HUDEP-2 (cell line): ENCODE data around the gene RAB15.
A peak's percentile ranks its signal among the peaks of the same experiment; 100 is the strongest.

Experiments
- DNase-seq, 76 experiments: peaks; one replicate each; lab custom pipeline; 2025; ENCODE audit not compliant: unreplicated experiment in 76 of 76; lab: John Stamatoyannopoulos, UW

Gene RAB15

GRCh38 chr14:64939817-64940190, 32.3 kb downstream of the RAB15 start:
- no peak for DNase-seq

DNA sequence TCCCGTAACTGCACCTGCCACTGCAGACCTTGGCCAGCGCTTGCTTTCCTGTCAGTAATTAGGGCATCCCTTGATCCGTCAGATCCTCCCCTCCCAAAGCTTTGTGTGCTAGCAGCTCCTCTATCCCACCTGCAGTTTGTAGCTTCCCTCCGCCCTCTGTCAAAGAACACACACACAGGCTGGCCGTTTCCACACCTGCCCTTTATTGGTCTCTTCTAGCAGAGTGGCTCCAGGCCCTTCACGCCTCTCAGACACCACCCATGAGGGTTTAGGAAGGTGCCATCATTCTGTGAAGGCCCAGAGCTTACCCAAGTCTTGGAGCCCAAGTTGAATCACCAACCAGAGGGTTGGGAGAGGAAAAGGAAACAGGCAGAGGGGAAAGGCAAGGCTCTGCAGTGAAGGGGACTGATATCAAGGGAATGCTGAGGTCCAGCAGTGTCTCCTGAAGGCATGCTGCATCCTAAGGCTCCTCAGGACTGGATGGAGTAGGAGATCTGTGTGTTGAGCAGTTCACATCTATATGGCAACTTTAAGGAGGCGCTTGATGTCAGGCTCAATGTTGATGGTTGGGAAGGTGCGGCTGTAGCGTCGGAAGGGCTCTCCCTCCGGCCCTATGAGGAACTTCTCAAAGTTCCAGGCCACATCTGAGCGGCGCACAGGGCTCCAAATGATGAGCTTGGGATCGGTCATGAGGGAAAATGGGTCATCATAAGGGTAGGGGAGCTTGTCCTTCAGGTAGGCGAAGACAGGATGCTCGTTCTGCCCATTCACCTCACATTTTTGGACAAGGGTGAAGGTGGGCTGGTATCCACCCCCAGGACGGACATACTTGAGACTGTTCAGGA, 32.9 kb downstream of the RAB15 start:
- DNase-seq, result no peak

- DNase-seq, result no peak
Measured at GRCh38 chr14:64937821-64938193, 34.3 kb downstream of the RAB15 start.

GRCh38 chr14:64937171-64937820, 34.8 kb downstream of the RAB15 start:
- no peak for DNase-seq

- no peak for DNase-seq
Measured at GRCh38 chr14:64935508-64935907, 36.6 kb downstream of the RAB15 start.

- no peak for DNase-seq
Measured at GRCh38 chr14:64934338-64934929, 37.7 kb downstream of the RAB15 start.

GRCh38 chr14:64932231-64932630, 39.9 kb downstream of the RAB15 start:
- DNase-seq, result no peak

- DNase-seq, result no peak
Measured at GRCh38 chr14:64931123-64931522, 41.0 kb downstream of the RAB15 start.

GRCh38 chr14:64930085-64930843, 41.9 kb downstream of the RAB15 start:
- DNase-seq, result no peak

GRCh38 chr14:64929014-64929359, 43.1 kb downstream of the RAB15 start:
- DNase-seq, result no peak

GRCh38 chr14:64928239-64929013, 43.7 kb downstream of the RAB15 start:
- no peak for DNase-seq

- no peak for DNase-seq
Measured at GRCh38 chr14:64927031-64927430, 45.1 kb downstream of the RAB15 start.

DNA sequence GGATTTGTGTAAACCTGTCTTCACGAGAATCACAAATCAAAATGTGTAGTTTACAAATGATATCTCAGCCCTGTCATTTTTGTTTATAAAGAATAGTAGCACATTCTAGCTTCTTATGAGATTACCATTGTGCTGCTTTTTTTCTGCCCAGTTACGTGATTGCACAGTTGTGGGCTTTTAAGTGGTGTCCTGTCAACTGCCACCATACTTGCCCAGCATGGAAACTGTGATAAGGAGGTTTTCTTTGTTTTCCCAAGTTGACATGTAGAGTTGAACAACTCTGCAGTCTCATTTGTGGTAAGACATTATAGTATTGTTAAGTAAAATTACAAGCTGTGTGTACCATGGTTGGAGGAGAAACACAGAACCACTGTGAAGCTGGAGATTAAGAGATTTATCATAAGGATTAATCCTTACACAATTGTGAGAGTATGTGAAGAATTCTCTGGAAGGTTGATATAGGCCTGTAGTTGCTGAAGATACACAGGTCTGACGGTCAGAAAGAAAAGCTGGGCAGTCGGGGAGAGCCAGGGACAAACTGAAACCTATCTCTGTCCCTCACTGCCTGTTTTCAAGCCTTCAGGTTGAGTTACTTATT, 45.6 kb downstream of the RAB15 start:
- no peak for DNase-seq

- no peak for DNase-seq
Measured at GRCh38 chr14:64923015-64923414, 49.1 kb downstream of the RAB15 start.

GRCh38 chr14:64920465-64920864, 51.7 kb downstream of the RAB15 start:
- no peak for DNase-seq

GRCh38 chr14:64919618-64920017, 52.5 kb downstream of the RAB15 start:
- DNase-seq, result no peak

DNA sequence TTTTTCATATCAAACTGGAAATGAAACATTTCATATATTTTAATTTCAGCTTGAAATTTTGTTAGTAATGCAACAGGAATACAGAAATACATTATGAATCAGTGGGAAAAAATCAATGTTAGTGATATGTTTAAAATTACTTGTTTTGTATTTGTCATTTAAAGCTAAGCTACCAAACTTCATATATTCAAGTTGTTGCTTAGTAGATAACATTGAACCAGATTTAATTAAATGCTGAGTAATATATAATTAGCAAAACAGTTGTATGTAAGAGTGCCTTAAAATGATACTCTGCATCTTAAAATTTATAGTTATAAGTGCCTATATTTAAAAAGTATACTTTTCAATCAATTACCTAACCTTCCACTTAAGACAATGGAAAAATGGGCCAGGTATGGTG, 52.9 kb downstream of the RAB15 start:
- no peak for DNase-seq

GRCh38 chr14:64918216-64918615, 53.9 kb downstream of the RAB15 start:
- no peak for DNase-seq

DNA sequence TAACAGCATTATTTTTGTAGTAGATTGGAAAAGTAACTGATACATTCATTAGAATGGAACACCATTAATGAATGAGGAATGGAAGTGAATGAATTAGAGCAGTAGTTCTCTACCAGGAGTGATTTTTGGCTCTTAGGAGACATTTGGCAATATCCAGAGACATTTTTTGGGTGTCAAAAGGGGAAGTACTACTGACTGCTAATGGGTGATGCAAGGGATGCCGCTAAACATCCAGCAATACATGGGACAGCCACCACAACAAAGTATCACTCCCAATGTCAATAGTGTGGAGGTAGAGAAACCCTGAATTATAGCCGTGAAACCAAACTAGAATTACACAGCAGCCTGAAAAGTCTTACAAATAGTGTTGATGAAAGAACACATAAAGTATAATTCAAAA, 56.3 kb downstream of the RAB15 start:
- peak in 1 of 76 experiments; percentile 13 for DNase-seq

DNA sequence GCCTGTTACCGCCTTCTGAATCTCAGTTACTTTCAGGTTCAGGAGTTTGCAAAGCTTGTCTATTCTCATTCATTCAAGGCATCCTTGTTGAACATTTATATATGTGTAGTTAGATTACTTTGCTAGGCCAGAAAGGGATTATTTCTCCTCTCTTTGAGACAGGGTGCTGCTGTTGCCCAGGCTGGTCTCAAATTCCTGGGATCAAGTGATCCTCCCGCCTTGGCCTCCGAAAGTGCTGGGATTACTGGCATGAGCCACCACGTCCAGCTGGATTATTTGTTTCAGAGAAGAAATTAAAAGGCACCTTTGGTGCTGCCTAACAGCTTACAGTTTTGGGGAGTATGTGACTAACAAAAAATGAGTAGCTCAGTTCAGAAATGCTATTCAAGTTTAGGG, 57.1 kb downstream of the RAB15 start:
- DNase-seq, result no peak
